ENCODE measurements around the gene ARPIN. TPM values are rescaled to one million over a fixed set of nuclear protein-coding genes. Genes with fewer than 3 reads are reported as not detected.

ARPIN gene
- total and polyA plus RNA-seq, 10 of the 15 experiments (the other 5 are each of a cell fraction or from before 2014, with no cell fraction given) = 0.02 to 0.04 TPM; not detected in 8

DNA sequence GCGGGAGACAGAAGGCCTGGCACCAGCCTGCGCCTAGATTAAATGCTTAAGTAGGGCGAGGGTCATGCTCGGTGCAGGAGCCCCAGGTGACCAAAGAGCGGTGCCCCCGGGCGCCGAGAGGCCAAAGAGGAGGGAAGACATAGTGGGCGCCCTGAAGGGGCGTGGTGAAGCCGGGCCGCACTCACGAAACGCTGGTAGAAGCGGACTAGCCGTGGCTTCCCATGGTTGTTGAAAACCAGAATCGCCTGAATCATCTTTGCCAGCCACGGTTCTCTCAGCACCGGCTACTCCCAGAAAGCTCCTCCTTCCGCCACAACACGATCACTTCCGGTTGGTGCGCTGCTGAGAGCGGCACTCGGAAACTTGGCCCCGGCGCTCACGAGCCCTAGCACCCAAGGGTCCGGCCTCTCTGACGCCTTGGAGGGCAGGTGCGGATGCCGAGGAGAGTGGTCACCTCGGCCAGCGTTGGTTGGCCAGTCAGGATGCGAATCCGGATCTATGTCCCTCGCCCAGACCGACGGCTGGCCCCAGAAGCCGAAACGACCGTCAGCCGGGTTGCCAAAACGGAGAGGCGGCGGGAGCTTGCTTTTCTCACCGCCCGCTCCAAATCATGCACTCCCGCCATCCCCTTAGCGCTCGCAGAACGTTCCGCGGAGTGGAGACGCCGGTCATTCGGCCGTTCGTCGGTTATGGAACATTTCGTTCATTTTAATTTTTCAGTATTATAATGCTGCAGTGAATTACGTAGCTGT is 18.9 kb downstream of the ARPIN start, which contains the start of gene AP3S2 (continued):
- TF ChIP-seq, protein P1, sequence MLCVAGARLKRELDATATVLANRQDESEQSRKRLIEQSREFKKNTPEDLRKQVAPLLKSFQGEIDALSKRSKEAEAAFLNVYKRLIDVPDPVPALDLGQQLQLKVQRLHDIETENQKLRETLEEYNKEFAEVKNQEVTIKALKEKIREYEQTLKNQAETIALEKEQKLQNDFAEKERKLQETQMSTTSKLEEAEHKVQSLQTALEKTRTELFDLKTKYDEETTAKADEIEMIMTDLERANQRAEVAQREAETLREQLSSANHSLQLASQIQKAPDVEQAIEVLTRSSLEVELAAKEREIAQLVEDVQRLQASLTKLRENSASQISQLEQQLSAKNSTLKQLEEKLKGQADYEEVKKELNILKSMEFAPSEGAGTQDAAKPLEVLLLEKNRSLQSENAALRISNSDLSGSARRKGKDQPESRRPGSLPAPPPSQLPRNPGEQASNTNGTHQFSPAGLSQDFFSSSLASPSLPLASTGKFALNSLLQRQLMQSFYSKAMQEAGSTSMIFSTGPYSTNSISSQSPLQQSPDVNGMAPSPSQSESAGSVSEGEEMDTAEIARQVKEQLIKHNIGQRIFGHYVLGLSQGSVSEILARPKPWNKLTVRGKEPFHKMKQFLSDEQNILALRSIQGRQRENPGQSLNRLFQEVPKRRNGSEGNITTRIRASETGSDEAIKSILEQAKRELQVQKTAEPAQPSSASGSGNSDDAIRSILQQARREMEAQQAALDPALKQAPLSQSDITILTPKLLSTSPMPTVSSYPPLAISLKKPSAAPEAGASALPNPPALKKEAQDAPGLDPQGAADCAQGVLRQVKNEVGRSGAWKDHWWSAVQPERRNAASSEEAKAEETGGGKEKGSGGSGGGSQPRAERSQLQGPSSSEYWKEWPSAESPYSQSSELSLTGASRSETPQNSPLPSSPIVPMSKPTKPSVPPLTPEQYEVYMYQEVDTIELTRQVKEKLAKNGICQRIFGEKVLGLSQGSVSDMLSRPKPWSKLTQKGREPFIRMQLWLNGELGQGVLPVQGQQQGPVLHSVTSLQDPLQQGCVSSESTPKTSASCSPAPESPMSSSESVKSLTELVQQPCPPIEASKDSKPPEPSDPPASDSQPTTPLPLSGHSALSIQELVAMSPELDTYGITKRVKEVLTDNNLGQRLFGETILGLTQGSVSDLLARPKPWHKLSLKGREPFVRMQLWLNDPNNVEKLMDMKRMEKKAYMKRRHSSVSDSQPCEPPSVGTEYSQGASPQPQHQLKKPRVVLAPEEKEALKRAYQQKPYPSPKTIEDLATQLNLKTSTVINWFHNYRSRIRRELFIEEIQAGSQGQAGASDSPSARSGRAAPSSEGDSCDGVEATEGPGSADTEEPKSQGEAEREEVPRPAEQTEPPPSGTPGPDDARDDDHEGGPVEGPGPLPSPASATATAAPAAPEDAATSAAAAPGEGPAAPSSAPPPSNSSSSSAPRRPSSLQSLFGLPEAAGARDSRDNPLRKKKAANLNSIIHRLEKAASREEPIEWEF (IDR thresholded peaks at IDR 0.05; ENCODE audit: insufficient replicate concordance, low read depth, low read length) = no peak
- TF ChIP-seq ATF7 (IDR thresholded peaks at IDR 0.05; ENCODE audit: low read depth) (peak; percentile 70), DPF2 (IDR thresholded peaks at IDR 0.05) (peak; percentile 65; the same call in 1 of the 2 replicates), ZNF384 (IDR thresholded peaks at IDR 0.05; ENCODE audit: borderline replicate concordance, low read depth, low read length) (0 out of 2 replicates have a peak, but pooled peaks have one; percentile 29), SUZ12 (IDR thresholded peaks at IDR 0.05; ENCODE audit: unreplicated experiment) (no peak), IRF4 (IDR thresholded peaks at IDR 0.05; ENCODE audit: low read depth, low read length) (peak; percentile 85), RBBP5 (conservative IDR thresholded peaks at IDR 0.05) (no peak), MTA3 (IDR thresholded peaks at IDR 0.05; ENCODE audit: borderline replicate concordance, low read length) (peak; percentile 66; the same call in 1 of the 2 replicates), TCF7 (IDR thresholded peaks at IDR 0.05; ENCODE audit: borderline replicate concordance) (peak; percentile 13; the same call in 1 of the 2 replicates), KAT2A (conservative IDR thresholded peaks at IDR 0.05; ENCODE audit: control insufficient read depth, low read depth, low read length) (no peak), CREM (IDR thresholded peaks at IDR 0.05; ENCODE audit: low read depth) (peak; percentile 91), ZBED1 (IDR thresholded peaks at IDR 0.05; ENCODE audit: borderline replicate concordance) (peak; percentile 66; the same call in 1 of the 2 replicates), SREBF2 (IDR thresholded peaks at IDR 0.05; ENCODE audit: low read length) (peak; percentile 54; the same call in 1 of the 2 replicates)
- TF ChIP-seq, protein P2, sequence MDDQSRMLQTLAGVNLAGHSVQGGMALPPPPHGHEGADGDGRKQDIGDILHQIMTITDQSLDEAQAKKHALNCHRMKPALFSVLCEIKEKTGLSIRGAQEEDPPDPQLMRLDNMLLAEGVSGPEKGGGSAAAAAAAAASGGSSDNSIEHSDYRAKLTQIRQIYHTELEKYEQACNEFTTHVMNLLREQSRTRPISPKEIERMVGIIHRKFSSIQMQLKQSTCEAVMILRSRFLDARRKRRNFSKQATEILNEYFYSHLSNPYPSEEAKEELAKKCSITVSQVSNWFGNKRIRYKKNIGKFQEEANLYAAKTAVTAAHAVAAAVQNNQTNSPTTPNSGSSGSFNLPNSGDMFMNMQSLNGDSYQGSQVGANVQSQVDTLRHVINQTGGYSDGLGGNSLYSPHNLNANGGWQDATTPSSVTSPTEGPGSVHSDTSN (IDR thresholded peaks at IDR 0.05; ENCODE audit: insufficient replicate concordance, low read depth, low read length) = no peak
- TF ChIP-seq, protein P3, sequence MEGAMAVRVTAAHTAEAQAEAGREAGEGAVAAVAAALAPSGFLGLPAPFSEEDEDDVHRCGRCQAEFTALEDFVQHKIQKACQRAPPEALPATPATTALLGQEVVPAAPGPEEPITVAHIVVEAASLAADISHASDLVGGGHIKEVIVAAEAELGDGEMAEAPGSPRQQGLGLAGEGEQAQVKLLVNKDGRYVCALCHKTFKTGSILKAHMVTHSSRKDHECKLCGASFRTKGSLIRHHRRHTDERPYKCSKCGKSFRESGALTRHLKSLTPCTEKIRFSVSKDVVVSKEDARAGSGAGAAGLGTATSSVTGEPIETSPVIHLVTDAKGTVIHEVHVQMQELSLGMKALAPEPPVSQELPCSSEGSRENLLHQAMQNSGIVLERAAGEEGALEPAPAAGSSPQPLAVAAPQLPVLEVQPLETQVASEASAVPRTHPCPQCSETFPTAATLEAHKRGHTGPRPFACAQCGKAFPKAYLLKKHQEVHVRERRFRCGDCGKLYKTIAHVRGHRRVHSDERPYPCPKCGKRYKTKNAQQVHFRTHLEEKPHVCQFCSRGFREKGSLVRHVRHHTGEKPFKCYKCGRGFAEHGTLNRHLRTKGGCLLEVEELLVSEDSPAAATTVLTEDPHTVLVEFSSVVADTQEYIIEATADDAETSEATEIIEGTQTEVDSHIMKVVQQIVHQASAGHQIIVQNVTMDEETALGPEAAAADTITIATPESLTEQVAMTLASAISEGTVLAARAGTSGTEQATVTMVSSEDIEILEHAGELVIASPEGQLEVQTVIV (IDR thresholded peaks at IDR 0.05; ENCODE audit: borderline replicate concordance, partially characterized antibody) = peak; percentile 64
- TF ChIP-seq, protein P4, sequence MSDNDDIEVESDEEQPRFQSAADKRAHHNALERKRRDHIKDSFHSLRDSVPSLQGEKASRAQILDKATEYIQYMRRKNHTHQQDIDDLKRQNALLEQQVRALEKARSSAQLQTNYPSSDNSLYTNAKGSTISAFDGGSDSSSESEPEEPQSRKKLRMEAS (IDR thresholded peaks at IDR 0.05; ENCODE audit: low read depth, low read length) = peak; percentile 82
- TF ChIP-seq, protein P5, sequence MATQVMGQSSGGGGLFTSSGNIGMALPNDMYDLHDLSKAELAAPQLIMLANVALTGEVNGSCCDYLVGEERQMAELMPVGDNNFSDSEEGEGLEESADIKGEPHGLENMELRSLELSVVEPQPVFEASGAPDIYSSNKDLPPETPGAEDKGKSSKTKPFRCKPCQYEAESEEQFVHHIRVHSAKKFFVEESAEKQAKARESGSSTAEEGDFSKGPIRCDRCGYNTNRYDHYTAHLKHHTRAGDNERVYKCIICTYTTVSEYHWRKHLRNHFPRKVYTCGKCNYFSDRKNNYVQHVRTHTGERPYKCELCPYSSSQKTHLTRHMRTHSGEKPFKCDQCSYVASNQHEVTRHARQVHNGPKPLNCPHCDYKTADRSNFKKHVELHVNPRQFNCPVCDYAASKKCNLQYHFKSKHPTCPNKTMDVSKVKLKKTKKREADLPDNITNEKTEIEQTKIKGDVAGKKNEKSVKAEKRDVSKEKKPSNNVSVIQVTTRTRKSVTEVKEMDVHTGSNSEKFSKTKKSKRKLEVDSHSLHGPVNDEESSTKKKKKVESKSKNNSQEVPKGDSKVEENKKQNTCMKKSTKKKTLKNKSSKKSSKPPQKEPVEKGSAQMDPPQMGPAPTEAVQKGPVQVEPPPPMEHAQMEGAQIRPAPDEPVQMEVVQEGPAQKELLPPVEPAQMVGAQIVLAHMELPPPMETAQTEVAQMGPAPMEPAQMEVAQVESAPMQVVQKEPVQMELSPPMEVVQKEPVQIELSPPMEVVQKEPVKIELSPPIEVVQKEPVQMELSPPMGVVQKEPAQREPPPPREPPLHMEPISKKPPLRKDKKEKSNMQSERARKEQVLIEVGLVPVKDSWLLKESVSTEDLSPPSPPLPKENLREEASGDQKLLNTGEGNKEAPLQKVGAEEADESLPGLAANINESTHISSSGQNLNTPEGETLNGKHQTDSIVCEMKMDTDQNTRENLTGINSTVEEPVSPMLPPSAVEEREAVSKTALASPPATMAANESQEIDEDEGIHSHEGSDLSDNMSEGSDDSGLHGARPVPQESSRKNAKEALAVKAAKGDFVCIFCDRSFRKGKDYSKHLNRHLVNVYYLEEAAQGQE (IDR thresholded peaks at IDR 0.05; ENCODE audit: low read depth, low read length) = 0 out of 2 replicates have a peak, but pooled peaks have one; percentile 20
